ENCODE measurements around the gene STAMBP. TPM values are rescaled to one million over a fixed set of nuclear protein-coding genes. Genes with fewer than 3 reads are reported as not detected.
"Not testable (repeated sequence)": the region's sequence is repeated elsewhere in the genome, so short reads cannot be mapped to it uniquely, and the experiment has no call there.

STAMBP gene
- total RNA-seq, 2 experiments from 2014 or later: 76.9 to 87.1 TPM

- Mint-ChIP-seq H3K9me3 (peaks cover 3% of the 10 kb centered on the region), H3K27ac (no peak overlapping the region), H3K36me3 (ENCODE audit: low read depth) (peaks cover 3% of the 10 kb centered on the region), H3K4me3 (no peak overlapping the region), H3K27me3 (peaks cover 5% of the 10 kb centered on the region), H3K4me1 (ENCODE audit: low read depth) (peaks cover 27% of the 10 kb centered on the region)
- ChIA-PET CTCF (interaction anchor here (1.1 to 2.5 kb wide), 3 partner anchors 22 to 61 kb away, joined by 3 to 9 read pairs (median 5); no protein-coding TSS in a partner anchor), POLR2A (interaction anchor here (0.7 kb wide), 1 partner anchor 183 kb away, joined by 3 read pairs; no protein-coding TSS in a partner anchor)
- intact Hi-C loops (cut with micrococcal nuclease): no loop called here
- DNase-seq: no peak
- TF ChIP-seq CTCF (IDR thresholded peaks at IDR 0.05): no peak
- no peak for ATAC-seq
Observed at GRCh38 chr2:73885406-73885805, 56.6 kb downstream of the STAMBP start.

GRCh38 chr2:73886357-73886756, 57.6 kb downstream of the STAMBP start:
- H3K4me1 Mint-ChIP-seq (ENCODE audit: low read depth): peaks cover 27% of the 10 kb centered on the region
- ChIA-PET CTCF (interaction anchor here (1.6 to 1.8 kb wide), 2 partner anchors 22 to 63 kb away, joined by 5 to 7 read pairs; no protein-coding TSS in a partner anchor), POLR2A (no interaction called here)
- TF ChIP-seq CTCF (IDR thresholded peaks at IDR 0.05): no peak
- peaks cover 3% of the 10 kb centered on the region for H3K36me3 Mint-ChIP-seq (ENCODE audit: low read depth)
- H3K27ac Mint-ChIP-seq: peak overlapping the region; percentile 47
- peaks cover 3% of the 10 kb centered on the region for H3K9me3 Mint-ChIP-seq
- H3K27me3 Mint-ChIP-seq: peaks cover 3% of the 10 kb centered on the region
- H3K4me3 Mint-ChIP-seq: no peak overlapping the region
- DNase-seq (peak; percentile 90), ATAC-seq (peak; percentile 88)
- intact Hi-C loops (cut with micrococcal nuclease): no loop called here

GRCh38 chr2:73887596-73888353, 59.0 kb downstream of the STAMBP start:
- DNase-seq (peak; percentile 45), ATAC-seq (peak; percentile 61)
- intact Hi-C loops (cut with micrococcal nuclease); H3K9me3 Mint-ChIP-seq; H3K36me3 Mint-ChIP-seq (ENCODE audit: low read depth); H3K27me3 Mint-ChIP-seq; H3K4me3 Mint-ChIP-seq; H3K27ac Mint-ChIP-seq: not testable (repeated sequence)
- H3K4me1 Mint-ChIP-seq (ENCODE audit: low read depth): peaks cover 27% of the 10 kb centered on the region
- POLR2A ChIA-PET: interaction anchor here (0.7 to 1.2 kb wide), 4 partner anchors 8 to 514 kb away, joined by 3 to 6 read pairs (median 4); partner anchors contain the start of gene BOLA3
- CTCF ChIA-PET: interaction anchor here (0.8 to 1.6 kb wide), 2 partner anchors 64 to 290 kb away, joined by 4 to 7 read pairs; no protein-coding TSS in a partner anchor

- ChIA-PET POLR2A (interaction anchor here (1.2 kb wide), 1 partner anchor 259 kb away, joined by 4 read pairs; the partner anchor contains the start of gene BOLA3), CTCF (no interaction called here)
- peak overlapping the region; percentile 32 for H3K27ac Mint-ChIP-seq
- peaks cover 3% of the 10 kb centered on the region for H3K36me3 Mint-ChIP-seq (ENCODE audit: low read depth)
- DNase-seq (no peak), ATAC-seq (no peak)
- H3K9me3 Mint-ChIP-seq: peaks cover 3% of the 10 kb centered on the region
- peaks cover 27% of the 10 kb centered on the region for H3K4me1 Mint-ChIP-seq (ENCODE audit: low read depth)
- intact Hi-C loops (cut with micrococcal nuclease): no loop called here
- peaks cover under 1% of the 10 kb centered on the region for H3K27me3 Mint-ChIP-seq
- no peak overlapping the region for H3K4me3 Mint-ChIP-seq
- TF ChIP-seq CTCF (IDR thresholded peaks at IDR 0.05): no peak
Observed at GRCh38 chr2:73888388-73888787, 59.6 kb downstream of the STAMBP start.

GRCh38 chr2:73889206-73889605, 60.4 kb downstream of the STAMBP start:
- H3K9me3 Mint-ChIP-seq: peaks cover 3% of the 10 kb centered on the region
- H3K4me1 Mint-ChIP-seq (ENCODE audit: low read depth): peaks cover 28% of the 10 kb centered on the region

More at GRCh38 chr2:73889206-73889605, 60.4 kb downstream of the STAMBP start:
- DNase-seq (no peak), ATAC-seq (no peak)
- TF ChIP-seq CTCF (IDR thresholded peaks at IDR 0.05): no peak
- intact Hi-C loops (cut with micrococcal nuclease): no loop called here
- H3K36me3 Mint-ChIP-seq (ENCODE audit: low read depth): peaks cover 3% of the 10 kb centered on the region
- ChIA-PET CTCF (no interaction called here), POLR2A (no interaction called here)
- H3K4me3 Mint-ChIP-seq: no peak overlapping the region
- no peak overlapping the region for H3K27ac Mint-ChIP-seq
- no peaks in the 10 kb centered on the region for H3K27me3 Mint-ChIP-seq
